HG03196 (cell line): ENCODE measurements around the gene SBF1.
"Not testable (repeated sequence)": the region's sequence is repeated elsewhere in the genome, so short reads cannot be mapped to it uniquely, and the experiment has no call there.

ENCODE experiments used
- ATAC-seq: cut with Tn5 transposase; IDR thresholded peaks from one replicate; pipeline ENCODE4 v1.9.1; 2021; ENCODE audit not compliant: unreplicated experiment

SBF1 gene

GRCh38 chr22:50445880-50446707 is 28.7 kb downstream of the SBF1 start:
- ATAC-seq = no peak

- ATAC-seq = no peak
Measured at GRCh38 chr22:50445071-50445879, 29.6 kb downstream of the SBF1 start.

GRCh38 chr22:50444663-50445062 is 30.2 kb downstream of the SBF1 start:
- ATAC-seq = no peak

DNA sequence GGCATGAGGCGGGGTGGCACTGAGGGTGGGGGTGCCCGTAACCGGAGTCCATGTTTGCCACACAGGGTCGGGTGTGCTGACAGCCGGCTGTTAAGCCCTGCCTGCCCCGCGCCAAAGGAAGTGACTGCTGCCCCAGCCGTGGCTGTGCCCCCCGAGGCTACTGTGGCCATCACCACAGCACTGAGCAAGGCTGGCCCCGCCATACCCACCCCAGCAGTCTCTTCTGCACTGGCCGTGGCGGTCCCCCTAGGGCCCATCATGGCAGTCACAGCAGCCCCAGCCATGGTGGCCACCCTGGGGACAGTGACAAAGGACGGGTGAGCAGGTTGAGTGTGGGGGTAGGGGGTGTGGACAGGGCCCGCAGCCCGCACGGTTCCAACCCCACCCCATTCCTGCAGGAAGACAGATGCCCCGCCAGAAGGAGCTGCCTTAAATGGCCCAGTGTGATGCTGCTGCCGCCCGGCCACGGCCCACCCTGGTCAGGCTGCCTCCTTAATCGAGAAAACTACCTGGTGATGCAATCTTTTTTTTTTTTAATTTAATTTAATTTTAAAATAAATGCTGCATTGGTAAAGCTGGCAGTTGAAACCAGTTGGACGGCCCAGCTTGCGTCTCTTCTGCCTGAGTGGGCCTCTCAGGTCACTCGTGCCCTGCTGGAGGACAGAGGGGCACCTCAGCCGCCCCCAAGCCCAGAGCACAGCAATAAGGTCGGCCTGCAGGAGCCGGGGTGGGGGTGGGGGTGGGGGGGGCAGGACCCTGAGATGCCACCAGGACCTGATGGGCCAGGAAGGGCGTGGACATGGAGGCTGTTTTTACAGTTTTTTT is 30.8 kb downstream of the SBF1 start:
- ATAC-seq = no peak

DNA sequence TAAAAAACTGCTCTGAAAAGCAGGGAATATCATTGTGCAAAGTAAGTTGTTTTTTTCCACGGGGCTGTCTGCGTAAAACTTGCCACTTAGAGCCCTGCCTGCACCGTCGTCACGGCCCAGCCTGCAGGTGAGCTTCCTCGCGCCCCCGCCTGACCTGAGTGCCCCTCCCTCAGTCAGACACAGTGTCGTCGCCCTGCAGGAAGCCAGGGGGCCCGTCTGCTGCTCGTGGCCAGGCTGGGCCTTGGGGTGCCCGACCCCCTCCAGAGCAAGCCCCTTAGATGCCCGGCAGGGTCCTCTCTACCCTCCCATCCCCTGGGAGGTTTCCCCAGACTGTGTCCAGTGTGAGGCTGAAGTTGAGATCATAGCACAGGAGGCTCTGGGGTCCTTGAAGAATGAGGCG is 31.6 kb downstream of the SBF1 start:
- ATAC-seq = no peak

GRCh38 chr22:50441428-50441993 is 33.3 kb downstream of the SBF1 start:
- ATAC-seq = no peak

- ATAC-seq = no peak
Measured at GRCh38 chr22:50440544-50441249, 34.1 kb downstream of the SBF1 start.

- no peak for ATAC-seq
Measured at GRCh38 chr22:50439871-50440331, 34.9 kb downstream of the SBF1 start.

DNA sequence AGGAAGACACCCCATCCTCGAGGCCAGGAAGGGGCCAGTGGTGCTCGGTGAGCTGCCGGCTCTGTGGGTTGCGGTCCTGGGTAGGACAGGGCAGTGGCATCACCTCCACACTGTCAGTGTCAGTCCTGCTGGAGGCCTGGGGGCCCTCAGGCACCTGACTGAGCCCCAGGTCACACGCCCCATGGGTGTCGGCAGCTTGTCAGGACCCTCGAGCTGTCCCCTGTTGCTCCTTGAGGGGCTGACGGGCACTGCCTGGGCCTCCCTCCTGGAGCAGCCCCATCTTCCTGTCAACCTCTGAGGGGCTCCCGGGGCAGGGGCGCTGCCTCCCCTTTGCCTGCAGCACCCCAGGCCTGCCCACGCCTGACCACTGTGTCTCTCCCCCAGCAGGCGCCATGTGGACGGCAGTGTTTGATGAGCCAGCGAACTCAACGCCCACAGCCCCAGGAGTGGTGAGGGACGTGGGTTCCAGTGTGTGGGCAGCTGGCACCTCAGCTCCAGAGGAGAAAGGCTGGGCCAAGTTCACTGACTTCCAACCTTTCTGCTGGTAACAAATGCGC is 35.4 kb downstream of the SBF1 start:
- ATAC-seq = no peak

DNA sequence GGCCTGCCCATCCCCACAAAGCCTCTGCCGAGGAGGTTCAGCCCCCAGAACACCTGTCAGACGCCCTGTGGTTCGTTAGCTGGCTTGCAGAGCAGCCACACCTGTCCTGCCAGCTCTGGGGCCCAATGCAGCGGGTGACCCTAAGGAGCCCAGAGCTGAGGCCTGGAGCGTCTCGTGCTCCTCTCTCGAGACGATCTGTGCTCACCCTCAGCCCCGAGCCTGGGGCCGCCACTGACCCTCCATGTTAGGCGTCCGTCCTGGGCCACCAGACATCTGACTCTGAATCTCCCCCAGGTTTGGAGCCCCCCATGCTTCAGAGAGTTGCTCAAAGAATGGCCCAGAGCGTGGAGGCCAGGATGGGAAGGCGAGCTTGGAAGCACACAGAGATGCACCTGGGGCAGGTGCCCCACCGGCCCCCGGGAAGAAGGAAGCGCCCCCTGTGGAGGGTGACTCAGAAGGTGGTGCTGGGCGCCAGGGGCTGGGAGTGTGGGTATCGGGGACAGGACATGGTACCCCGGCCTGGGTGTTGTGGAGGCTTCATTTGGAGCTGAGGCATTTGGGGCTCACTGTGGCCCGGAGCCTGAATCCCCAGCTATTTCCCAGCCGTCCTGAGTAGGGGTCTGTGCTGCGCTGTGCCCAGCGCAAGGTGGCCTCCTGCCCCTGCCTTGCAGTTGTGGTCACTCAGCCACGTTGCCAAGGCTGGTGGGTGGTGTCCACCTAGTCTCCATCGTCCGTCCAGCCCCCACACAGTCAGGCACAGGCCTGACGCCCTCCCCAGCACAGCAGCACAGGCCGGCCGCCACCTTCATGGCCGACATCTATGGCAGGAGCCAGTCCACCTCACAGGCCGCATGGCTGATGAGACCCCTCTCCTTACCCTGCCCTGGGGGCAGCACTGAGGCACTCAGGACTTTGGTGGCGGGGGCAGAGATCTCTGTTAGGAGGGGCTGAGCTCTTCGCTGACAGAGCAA is 36.2 kb downstream of the SBF1 start:
- ATAC-seq = no peak

- ATAC-seq = no peak
Measured at GRCh38 chr22:50437511-50438304, 37.1 kb downstream of the SBF1 start.

GRCh38 chr22:50436841-50437341 is 37.9 kb downstream of the SBF1 start:
- ATAC-seq = no peak

DNA sequence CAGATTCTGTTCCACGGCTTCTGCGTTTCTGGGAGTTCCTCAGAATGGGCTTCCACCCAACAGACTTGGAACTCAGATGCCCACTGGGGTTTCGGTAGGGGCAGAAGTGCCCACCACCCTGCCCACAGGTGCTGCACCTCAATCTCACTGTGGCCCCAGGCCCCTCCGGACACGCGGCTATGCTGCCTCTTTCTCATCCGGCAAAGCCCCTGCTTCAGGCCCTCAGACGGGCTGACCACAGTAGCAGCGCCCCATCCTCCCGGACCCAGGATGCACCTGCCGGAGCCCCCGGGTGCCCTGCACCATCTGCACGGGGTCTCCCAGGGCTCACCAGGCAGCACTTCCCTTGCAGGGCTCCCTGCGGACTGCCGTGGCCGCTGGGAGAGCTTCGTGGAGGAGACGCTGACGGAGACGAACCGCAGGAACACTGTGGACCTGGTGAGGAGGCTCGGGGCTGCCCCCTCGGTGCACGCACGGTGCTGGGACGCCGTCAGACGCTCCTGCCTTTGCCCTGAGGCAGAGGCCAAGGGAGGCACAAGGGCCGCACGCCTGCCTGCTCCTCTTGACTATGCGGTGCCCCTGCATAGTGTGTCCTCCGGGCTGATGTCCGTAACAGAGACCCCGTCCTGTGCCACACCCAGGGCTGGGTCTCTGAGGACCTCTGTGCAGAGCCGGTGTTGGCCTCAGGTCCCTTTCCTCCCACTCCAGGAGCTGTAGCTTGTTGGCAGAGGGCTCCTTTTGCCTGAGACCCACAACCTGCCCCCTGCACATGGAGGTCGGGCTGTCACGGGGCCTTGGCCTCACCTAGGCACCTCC is 38.6 kb downstream of the SBF1 start:
- no peak for ATAC-seq

DNA sequence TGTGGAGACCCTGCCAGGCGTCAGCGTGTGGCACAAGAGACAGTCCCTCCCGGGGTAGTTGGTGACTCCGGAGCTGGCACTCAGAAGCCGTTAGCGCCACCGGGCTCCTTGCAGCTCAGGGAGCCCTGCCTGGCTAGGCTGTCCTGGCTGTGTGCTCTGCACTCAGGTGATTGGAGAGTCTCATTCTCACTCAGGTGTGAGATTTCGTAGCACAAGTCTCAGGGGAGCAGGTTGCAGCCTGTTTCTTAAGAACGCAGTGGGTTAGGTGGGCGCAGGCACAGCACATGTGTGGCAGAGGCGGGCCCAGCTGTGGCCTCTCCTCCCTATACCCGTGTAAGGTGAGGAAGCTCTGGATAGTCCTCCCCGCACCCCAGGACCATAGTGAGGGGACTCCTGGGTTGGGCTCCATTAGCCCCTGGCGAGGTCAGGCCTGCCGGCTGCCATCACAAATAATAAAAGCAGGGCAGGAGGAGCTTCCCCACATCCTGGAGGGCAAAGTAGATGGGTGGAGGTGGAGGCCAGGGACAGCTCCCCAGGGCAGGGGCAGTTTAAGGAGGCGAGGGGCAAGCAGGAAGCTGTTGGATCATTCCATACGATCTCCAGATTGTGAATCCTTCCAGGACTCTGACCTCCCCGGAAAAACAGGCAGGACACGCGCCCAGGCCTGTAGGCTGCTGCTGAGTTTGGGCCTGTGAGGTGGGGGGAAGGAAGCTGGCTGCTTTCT is 39.4 kb downstream of the SBF1 start:
- ATAC-seq = no peak

GRCh38 chr22:50434849-50435248 is 40.0 kb downstream of the SBF1 start:
- no peak for ATAC-seq

DNA sequence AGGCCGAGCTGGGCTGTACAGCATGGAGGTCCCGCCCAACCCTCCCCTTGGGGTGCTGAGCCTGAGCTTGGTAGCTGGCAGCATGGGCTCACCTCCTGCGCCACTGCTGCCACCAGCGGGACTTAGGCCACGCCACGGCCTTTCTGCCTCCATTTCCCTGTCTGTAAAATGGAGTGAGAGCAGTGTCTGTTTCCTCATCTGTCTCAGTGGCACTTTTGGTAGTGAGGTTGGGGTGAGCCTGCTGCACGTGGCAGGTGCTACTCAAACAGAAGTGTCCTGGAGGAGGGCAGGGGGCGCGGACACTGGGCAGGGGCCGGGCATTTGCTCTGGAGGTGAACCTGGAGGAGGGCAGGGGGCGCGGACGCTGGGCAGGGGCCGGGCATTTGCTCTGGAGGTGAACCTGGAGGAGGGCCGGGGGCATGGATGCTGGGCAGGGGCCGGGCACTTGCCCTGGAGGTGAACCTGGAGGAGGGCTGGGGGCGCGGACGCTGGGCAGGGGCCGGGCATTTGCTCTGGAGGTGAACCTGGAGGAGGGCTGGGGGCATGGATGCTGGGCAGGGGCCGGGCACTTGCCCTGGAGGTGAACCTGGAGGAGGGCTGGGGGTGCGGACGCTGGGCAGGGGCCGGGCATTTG is 41.8 kb downstream of the SBF1 start:
- not testable (repeated sequence) for ATAC-seq
